Neural cell (in vitro differentiated cells): ENCODE results near the gene CUBN.

Experiments used
- CTCF ChIP-seq: fragments of 450-650 bp; IDR thresholded peaks from 2 replicates; pipeline ENCODE4 v1.5.1; 2014; ENCODE audit warnings: antibody characterized with exemption, mild to moderate bottlenecking, moderate library complexity; ENCODE audit not compliant: poor library complexity, severe bottlenecking
- RAD21 ChIP-seq: fragments of 450-650 bp; conservative IDR thresholded peaks from 2 replicates; pipeline ENCODE4 v1.6.1; 2014; ENCODE audit warnings: antibody characterized with exemption, mild to moderate bottlenecking, moderate library complexity
- REST ChIP-seq: IDR thresholded peaks from 2 replicates; pipeline ENCODE4 v1.6.1; 2012; ENCODE audit warnings: borderline replicate concordance

DNA sequence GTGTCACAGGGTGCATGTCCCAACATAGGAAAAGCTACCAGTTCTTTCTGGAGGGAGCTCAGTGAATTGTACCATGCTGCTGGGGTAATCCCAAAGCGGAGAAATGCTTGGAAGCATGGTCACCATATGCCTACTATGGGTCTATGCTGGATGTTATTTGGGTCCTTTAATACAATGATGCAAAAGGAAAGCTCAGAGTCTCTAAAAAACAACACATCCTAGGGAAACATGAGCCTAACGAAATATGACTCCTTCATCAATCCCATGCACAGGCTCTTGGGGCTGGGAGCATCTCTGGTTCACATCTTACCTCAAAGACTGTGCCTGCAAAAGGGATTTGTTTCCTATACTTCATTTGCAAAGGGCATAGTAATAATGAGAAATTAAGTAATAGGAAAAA is 65.2 kb downstream of the CUBN start:
- TF ChIP-seq REST (no peak), CTCF (no peak), RAD21 (no peak)
